Stimulated activated naive CD4-positive, alpha-beta T cell treated with Interleukin-2 at 50 U/mL for 16 hours (primary cell): ENCODE results near the gene ADCYAP1R1.

Source experiments
- DNase-seq: peaks from one replicate; lab custom pipeline; 2025; lab: John Stamatoyannopoulos, UW

ADCYAP1R1 gene

DNA sequence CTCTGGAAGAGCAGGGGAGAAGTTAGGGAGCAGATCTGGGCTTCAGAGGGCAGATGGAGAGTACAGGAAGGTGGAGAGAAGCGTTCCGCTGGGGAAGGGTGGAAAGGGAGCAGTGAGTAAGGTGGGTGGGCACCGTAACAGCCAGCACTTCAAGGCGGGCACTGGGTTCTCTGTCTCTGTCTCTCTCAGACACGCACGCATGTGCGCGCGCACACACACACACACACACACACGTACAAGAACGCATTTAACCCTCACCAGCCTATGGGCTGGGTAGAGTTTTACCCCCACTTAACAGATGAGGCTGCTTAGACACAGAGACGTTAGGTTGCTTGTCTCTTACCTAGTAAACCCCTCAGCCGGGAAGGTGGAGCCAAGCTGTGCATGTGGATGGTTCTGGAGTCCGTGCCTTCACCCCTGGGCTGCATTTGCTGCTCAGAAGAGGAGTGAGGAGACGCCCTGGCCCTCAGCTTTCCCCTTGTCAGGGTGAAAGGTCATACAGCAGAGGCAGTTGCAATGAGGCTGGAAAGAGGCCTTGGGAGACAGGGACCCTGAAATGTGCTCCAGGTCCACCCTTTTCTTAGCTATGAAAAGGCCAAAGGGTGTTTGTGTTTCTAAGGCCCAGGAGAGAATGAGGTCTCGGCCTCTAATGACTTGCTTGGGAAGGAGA is 16.0 kb downstream of the ADCYAP1R1 start:
- DNase-seq = no peak

GRCh38 chr7:31069860-31070555 is 17.9 kb downstream of the ADCYAP1R1 start:
- DNase-seq = no peak

GRCh38 chr7:31070991-31071644 is 19.0 kb downstream of the ADCYAP1R1 start:
- DNase-seq = no peak

DNA sequence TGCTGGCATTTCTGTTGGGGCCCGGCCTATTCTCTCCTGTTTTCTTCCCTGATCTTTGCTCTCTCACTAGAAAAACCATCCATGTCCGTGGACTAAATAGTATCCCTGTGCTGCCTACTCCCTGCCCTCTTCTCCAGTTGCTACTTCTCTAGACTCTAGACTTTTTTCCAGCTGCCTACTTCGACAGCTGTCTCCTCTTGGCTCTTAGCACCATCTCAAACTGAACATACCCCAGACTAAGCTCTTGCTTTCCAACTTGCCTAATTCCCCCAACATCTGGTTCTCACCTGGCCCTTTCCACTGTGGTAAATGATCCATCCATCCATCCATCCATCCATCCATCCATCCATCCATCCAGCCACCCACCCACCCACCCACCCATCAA is 19.5 kb downstream of the ADCYAP1R1 start:
- DNase-seq = no peak

- DNase-seq = no peak
Observed at GRCh38 chr7:31073326-31074119, 21.4 kb downstream of the ADCYAP1R1 start.

GRCh38 chr7:31074120-31074383 is 21.9 kb downstream of the ADCYAP1R1 start:
- DNase-seq = no peak

GRCh38 chr7:31074403-31075085 is 22.4 kb downstream of the ADCYAP1R1 start:
- DNase-seq = no peak

DNA sequence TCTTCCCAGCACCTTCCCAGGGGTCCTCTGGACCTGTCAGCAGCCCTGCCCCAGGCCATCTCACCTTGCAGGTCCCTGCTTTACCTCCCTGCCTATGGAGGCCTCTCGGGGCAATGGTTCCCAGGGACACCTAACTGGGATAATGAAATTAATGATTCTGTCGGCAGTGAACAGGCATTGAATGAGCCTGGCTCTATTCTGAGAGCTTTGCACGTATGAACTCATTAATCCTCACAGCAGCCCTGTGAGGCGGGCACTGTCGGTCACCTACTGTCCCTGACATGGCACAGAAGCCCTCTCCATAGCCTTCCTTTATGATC is 22.9 kb downstream of the ADCYAP1R1 start:
- DNase-seq = no peak

- DNase-seq = no peak
Observed at GRCh38 chr7:31076051-31076450, 23.9 kb downstream of the ADCYAP1R1 start.

DNA sequence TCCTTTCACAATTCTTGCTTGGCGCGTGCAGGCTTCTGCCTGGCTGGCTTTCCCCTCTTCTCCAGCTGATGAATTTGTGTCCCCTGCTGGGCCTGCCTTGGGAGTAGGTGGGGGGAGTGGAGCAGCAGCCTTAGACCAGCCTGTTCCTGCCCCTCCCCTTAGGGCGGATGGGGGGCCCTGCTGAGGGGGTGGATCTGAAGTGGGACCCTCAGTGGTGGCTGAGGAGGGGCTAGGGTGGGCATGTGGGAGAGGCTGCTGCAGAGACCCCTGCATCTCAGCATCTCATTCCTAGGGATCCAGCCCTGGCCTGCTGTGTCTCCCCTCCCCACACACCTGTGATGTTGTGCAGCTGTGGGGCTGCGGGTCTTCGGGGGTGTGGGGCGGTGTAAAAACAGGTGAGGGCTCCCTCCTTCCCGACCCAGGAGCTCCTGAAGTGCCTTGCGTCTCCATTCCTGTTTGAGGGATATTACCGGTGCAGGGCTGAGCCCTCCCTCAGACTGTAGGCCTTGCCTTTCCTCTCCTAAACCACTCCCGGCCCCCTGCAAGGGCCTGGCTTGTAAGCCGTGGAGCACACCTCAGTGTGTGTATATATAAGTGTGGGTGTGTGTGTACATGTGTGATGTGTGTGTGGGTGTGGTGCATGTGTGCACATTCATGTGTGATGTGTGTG is 24.7 kb downstream of the ADCYAP1R1 start:
- DNase-seq = no peak

DNA sequence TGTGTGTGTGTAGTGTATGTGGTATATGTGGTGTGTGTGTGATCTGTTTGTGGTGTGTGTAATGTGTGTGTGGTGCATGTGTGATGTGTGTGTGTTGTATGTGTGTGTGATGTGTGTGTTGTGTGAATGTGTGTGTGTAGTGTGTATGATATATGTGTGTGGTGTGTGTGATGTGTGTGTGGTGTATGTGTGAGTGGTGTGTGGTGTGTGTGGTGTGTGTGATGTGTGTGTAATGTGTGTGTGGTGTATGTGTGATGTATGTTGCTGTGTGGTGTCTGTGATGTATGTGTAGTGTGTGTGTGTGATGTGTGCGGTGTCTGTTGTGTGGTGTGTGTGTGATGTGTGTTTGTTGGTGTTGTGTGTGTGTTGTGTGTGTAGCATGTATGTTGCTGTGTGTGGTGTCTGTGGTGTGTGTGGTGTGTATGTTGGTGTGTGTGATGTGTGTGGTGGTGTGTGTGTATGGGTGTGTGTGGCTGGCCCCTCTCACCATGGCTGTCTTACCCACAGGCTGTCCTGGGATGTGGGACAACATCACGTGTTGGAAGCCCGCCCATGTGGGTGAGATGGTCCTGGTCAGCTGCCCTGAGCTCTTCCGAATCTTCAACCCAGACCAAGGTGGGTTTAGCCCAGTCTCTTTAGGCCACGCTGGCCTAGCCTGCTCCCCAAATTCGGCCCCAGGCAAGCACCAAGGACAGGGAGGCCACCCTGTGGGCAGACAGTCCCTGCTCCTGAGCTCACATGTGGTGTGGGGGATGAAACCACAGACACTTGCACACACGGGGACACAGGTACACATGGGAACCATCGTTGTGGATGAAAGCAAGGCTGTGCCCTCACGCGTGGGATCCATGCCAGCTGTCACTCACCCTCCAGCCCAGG is 25.6 kb downstream of the ADCYAP1R1 start:
- DNase-seq = no peak

DNA sequence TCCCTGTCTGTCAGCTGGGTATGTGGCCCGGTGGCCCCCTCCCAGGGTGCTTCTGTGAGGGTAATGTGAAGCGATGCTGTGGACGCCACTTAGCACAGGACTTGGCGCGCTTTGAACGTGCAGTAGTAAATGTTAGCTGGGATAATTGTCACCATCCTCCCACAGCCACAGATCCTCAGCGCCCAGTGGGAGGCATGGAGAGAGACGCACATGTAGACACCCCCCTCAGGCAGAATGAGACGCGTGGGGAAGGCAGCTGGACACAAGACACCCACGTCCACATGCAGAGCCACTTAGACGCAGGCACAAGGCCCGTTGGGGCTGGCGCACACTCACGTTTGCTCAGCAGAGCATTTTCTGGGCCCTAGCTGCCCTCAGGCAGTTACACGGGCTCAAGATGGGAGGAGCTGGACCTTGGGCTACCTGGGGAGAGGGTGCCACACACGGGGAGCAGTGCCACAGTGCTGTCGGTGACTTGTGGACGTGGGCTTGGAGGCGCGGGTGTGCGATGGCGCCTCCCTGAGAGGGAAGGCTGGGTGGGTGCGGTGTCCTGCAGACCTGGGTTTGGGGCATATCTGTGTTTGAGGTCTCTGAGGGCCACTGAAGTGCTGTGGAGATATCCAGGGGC is 26.4 kb downstream of the ADCYAP1R1 start:
- DNase-seq = no peak

DNA sequence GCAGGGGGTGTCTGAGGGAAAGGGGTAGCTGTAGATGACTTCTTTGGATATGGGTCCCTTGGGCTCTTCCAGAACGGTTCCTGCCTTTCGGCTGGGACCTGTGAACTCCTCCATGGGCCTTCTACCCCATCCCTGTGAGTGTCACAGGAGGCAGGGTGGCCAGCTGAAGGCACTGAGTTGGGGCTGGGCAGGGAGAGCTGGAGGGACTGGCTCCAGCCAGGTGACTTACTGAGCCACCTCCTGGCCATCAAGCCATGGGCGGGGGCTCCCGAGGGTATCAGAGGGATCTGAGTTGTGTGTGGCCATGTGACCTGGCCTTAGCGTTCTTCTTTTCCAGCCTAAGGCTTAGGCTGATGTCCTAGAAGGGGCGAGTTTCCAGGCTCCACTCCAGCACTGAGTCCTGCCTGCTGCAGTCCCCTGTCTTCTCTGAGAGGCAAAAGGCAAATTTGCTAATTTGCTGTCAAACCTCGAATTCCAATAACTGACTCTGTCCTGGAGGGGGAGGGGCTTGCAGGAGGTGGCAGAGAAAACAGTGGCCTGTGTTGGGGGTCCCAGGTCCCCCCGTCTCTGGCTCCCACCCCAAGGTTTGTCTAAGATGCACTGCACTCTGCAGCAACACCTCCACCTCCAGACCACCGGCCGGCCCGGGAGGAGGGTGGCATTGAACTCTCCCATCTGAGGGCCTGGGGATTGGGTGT is 27.2 kb downstream of the ADCYAP1R1 start:
- DNase-seq = no peak

DNA sequence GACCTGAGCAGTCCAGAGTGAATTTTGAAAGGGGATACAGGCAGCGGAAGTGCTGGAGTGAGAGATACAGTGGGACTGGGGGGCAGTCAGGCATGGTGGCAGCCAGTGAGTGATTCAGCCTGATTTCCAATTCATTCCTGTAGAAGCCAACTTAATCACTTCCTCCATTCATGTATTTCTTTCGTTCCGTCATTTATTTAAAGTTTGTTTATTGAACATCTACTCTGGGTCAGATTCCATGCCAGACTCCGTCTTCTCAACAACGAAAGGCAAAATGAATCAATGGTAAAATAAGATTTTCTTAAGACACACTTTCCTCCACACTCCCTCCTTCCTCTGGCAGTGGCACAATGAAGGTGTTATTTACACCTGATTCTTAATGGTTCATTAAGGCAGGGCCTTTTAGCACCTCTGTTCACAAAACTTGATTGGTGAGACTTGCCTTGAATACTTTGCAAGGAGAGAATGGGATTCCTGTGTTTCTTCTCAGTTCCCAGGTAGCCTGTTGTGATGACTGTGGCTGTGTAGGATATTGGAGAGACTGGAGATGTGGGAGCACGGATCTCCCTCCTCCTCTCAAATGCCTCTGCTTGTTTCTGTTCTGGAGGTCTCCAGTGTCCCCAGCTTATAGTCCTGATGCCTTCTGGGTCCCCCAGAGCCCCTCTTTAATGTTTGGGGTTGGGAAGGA is 27.9 kb downstream of the ADCYAP1R1 start:
- no peak for DNase-seq

DNA sequence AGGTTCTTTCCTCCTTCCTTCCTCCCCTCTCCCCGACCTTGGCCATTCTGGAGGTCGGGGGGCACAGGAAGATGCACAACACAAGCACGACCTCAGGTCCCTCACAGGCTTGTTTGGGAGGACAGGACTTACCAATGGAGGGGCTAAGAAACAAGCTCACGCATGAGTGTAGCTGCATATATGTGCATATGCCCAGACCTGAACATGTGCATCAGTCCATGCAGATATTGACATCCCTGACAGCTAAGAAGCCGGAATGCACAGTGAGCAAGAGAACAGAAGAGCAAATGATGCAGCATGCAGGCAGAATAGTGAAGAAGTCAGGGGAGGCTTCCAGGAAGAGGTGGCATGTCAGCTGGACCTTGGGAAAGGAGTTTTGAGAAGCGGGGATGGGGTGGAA is 28.7 kb downstream of the ADCYAP1R1 start:
- no peak for DNase-seq

DNA sequence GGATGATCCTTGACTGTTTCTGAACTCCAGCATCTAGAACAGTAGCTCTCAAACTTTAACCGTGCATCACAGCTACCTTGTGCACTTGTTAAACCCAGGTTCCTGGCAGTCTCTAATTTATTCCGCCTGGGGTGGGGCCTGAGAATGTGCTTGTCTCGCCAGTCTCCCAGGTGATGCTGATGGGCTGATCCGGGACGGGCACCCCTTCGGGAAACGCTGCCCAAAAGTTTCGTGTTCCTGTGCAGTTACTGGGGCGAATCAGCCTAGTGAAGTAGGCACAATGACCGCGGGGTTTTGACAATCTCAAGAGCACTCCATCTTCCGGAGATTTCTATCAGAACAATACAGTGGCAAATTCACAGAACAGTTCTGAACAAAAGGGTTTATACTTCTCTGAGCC is 29.9 kb downstream of the ADCYAP1R1 start:
- DNase-seq = no peak

GRCh38 chr7:31082447-31082846 is 30.3 kb downstream of the ADCYAP1R1 start:
- no peak for DNase-seq

DNA sequence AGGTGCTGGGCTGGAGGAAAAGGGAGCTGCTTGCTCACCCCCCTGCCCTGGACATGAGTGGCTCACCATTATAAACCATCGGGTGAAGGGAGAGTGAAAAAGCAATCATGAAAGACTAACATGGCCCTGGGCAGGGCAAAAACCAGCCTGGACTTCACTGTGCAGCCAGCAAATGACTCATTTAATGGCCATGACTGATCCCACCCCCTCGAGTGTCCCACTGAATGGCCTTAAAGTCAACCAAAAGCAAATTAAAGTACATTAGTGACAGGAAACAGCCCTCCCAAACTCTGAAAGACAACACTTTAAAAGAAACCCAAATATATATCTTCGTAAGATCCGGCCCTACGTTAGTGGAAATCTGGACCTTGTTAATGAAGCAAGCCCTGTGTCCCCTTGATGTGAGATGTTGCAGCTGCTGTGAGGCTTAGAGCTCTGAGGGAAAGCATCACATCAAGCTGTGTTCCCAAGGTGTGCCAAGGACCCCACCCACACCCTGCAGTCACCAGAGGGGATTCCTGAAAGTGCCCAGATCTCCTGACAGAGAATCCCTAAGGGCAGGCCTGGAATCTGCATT is 31.2 kb downstream of the ADCYAP1R1 start:
- no peak for DNase-seq

- no peak for DNase-seq
Observed at GRCh38 chr7:31084226-31084625, 32.1 kb downstream of the ADCYAP1R1 start.
